Measurements from ENCODE around the gene DEPDC7. TPM values are rescaled to one million over a fixed set of nuclear protein-coding genes. Genes with fewer than 3 reads are reported as not detected.

DEPDC7 gene
- polyA plus RNA-seq, 1 donor from 2014 or later = 3.3 TPM

DNA sequence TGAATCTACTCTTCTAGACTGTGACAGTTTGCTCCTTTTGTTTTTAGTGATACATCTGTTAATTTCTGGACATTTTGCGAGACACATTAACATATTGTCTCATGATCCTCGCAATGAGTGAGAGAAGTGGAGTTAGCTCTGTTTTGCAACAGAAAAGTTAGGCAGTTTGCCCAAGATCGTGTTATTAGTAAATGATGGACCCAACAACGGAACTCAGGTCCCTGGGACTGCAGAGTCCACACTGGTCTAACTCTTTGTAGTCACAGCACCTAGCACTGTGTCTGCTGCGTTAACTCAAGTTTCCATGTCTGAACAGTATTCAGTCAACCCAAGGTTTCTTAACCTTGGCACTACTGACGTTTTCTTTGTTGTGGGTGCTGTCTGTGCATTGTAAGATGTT, 3.2 kb downstream of the DEPDC7 start:
- no peaks in the 10 kb centered on the region for H3K36me3 ChIP-seq (ENCODE audit: insufficient read depth, low read length)

GRCh38 chr11:33021501-33021900, 5.8 kb downstream of the DEPDC7 start:
- Histone ChIP-seq H3K4me3 (ENCODE audit: low read length) (no peak overlapping the region), H3K9ac (ENCODE audit: low read length) (no peak overlapping the region), H2AFZ (ENCODE audit: low read depth, low read length) (no peak overlapping the region), H4K20me1 (ENCODE audit: insufficient read depth) (no peaks in the 10 kb centered on the region), H3K79me2 (replicated peaks; ENCODE audit: insufficient read depth, low read length) (no peaks in the 10 kb centered on the region), H3K9me2 (ENCODE audit: insufficient read depth, low read length) (no peaks in the 10 kb centered on the region), H3K27me3 (ENCODE audit: insufficient read depth, low read depth, low read length) (peaks cover 6% of the 10 kb centered on the region), H3K36me3 (ENCODE audit: insufficient read depth, low read length) (no peaks in the 10 kb centered on the region), H3K27ac (ENCODE audit: low read length) (no peak overlapping the region), H3F3A (ENCODE audit: insufficient read depth, low read length, poor library complexity, severe bottlenecking) (no peaks in the 10 kb centered on the region), H3K9me3 (ENCODE audit: low read length) (no peaks in the 10 kb centered on the region), H3K4me2 (ENCODE audit: low read length) (no peak overlapping the region)
- TF ChIP-seq SMC3 (conservative IDR thresholded peaks at IDR 0.05; ENCODE audit: poor library complexity) = no peak
- no peak for TF ChIP-seq RAD21 (conservative IDR thresholded peaks at IDR 0.05)
- no peak for TF ChIP-seq TAF1 (IDR thresholded peaks at IDR 0.05; ENCODE audit: low read depth)
- TF ChIP-seq MXI1 (conservative IDR thresholded peaks at IDR 0.05; ENCODE audit: poor library complexity, severe bottlenecking) = no peak
- TF ChIP-seq REST (IDR thresholded peaks at IDR 0.05; ENCODE audit: borderline replicate concordance) = no peak
- no peak for TF ChIP-seq POLR2AphosphoS5 (IDR thresholded peaks at IDR 0.05)
- TF ChIP-seq CTCF (IDR thresholded peaks at IDR 0.05; ENCODE audit: poor library complexity, severe bottlenecking) = no peak
- no peak for TF ChIP-seq EP300 (conservative IDR thresholded peaks at IDR 0.05; ENCODE audit: poor library complexity, severe bottlenecking)

More for the DNA sequence above, 3.2 kb downstream of the DEPDC7 start:
- peaks cover 11% of the 10 kb centered on the region for H3K27me3 ChIP-seq (ENCODE audit: insufficient read depth, low read depth, low read length)
- no peaks in the 10 kb centered on the region for H3F3A ChIP-seq (ENCODE audit: insufficient read depth, low read length, poor library complexity, severe bottlenecking)
- no peak overlapping the region for H3K4me3 ChIP-seq (ENCODE audit: low read length)
- H4K20me1 ChIP-seq (ENCODE audit: insufficient read depth) = no peaks in the 10 kb centered on the region
- H3K9me3 ChIP-seq (ENCODE audit: low read length) = no peaks in the 10 kb centered on the region
- no peaks in the 10 kb centered on the region for H3K79me2 ChIP-seq (replicated peaks; ENCODE audit: insufficient read depth, low read length)
- no peaks in the 10 kb centered on the region for H3K9me2 ChIP-seq (ENCODE audit: insufficient read depth, low read length)
- no peak for TF ChIP-seq RAD21 (conservative IDR thresholded peaks at IDR 0.05)
- no peak for TF ChIP-seq TAF1 (IDR thresholded peaks at IDR 0.05; ENCODE audit: low read depth)
- TF ChIP-seq EP300 (conservative IDR thresholded peaks at IDR 0.05; ENCODE audit: poor library complexity, severe bottlenecking) = no peak
- TF ChIP-seq REST (IDR thresholded peaks at IDR 0.05; ENCODE audit: borderline replicate concordance) = no peak
- TF ChIP-seq EZH2 (IDR thresholded peaks at IDR 0.05; ENCODE audit: borderline replicate concordance, insufficient read depth, low read length, poor library complexity, severe bottlenecking) = no peak
- no peak for TF ChIP-seq CTCF (IDR thresholded peaks at IDR 0.05; ENCODE audit: poor library complexity, severe bottlenecking)
- TF ChIP-seq MXI1 (conservative IDR thresholded peaks at IDR 0.05; ENCODE audit: poor library complexity, severe bottlenecking) = no peak
- no peak for TF ChIP-seq POLR2AphosphoS5 (IDR thresholded peaks at IDR 0.05)
- no peak overlapping the region for H3K27ac ChIP-seq (ENCODE audit: low read length)
- H3K4me2 ChIP-seq (ENCODE audit: low read length) = no peak overlapping the region
- no peak overlapping the region for H2AFZ ChIP-seq (ENCODE audit: low read depth, low read length)
- H3K9ac ChIP-seq (ENCODE audit: low read length) = no peak overlapping the region
